WTC11 (cell line): Measurements from ENCODE around the gene BLOC1S4.

Source experiments
- CTCF ChIP-seq: fragments of 200-600 bp; IDR thresholded peaks from 2 replicates; pipeline ENCODE4 v1.8.0; 2022; ENCODE audit warnings: antibody characterized with exemption
- ESRRA ChIP-seq: sonication (generic); formaldehyde crosslinking; IDR thresholded peaks from 2 replicates; pipeline ENCODE4 v1.8.1; 2022; ENCODE audit warnings: mild to moderate bottlenecking, missing genetic modification reagents, borderline replicate concordance
- MAX ChIP-seq: sonication (generic); formaldehyde crosslinking; IDR thresholded peaks from 2 replicates; pipeline ENCODE4 v1.8.0; 2022; ENCODE audit warnings: mild to moderate bottlenecking, missing genetic modification reagents
- NFYB ChIP-seq: sonication (generic); formaldehyde crosslinking; conservative IDR thresholded peaks from 2 replicates; pipeline ENCODE4 v1.8.0; 2022; ENCODE audit warnings: low read depth, missing genetic modification reagents
- NR1H2 ChIP-seq: sonication (generic); formaldehyde crosslinking; IDR thresholded peaks from 2 replicates; pipeline ENCODE4 v1.9.0; 2021; ENCODE audit warnings: mild to moderate bottlenecking, moderate library complexity, missing genetic modification reagents
- ZBTB21 ChIP-seq: sonication (generic); formaldehyde crosslinking; IDR thresholded peaks from 2 replicates; pipeline ENCODE4 v1.8.1; 2023; ENCODE audit warnings: mild to moderate bottlenecking, missing genetic modification reagents, borderline replicate concordance

- TF ChIP-seq ZBTB21 (no peak), ESRRA (CRISPR knock-in tag) (no peak), MAX (no peak; the same call in 1 of the 2 replicates), CTCF (no peak), NR1H2 (CRISPR knock-in tag) (no peak), NFYB (CRISPR knock-in tag) (no peak)
Measured at GRCh38 chr4:6688879-6689505, 27.0 kb upstream of the BLOC1S4 start.
